ENCODE data around the gene CRABP2.
A peak's percentile ranks its signal among the peaks of the same experiment; 100 is the strongest.

CRABP2 gene

GRCh38 chr1:156727926-156728598 lies 22.7 kb upstream of the CRABP2 start, which contains the start of gene METTL25B:
TSS of gene METTL25B (plus strand) at chr1:156728469. CDS start at chr1:156729105, 636 bp downstream.
- TF ChIP-seq CTCF (IDR thresholded peaks at IDR 0.05; ENCODE audit: extremely low read depth, missing control alignments) = no peak
- DNase-seq (ENCODE audit: low spot score) = peak; percentile 82

GRCh38 chr1:156727492-156727891 lies 22.1 kb upstream of the CRABP2 start:
- DNase-seq (ENCODE audit: low spot score) = no peak
- no peak for TF ChIP-seq CTCF (IDR thresholded peaks at IDR 0.05; ENCODE audit: extremely low read depth, missing control alignments)

- peak; percentile 78 for DNase-seq (ENCODE audit: low spot score)
- peak; percentile 66 for TF ChIP-seq CTCF (IDR thresholded peaks at IDR 0.05; ENCODE audit: extremely low read depth, missing control alignments)
These were observed 21.3 kb upstream of the CRABP2 start for GRCh38 chr1:156726549-156727226.

- TF ChIP-seq CTCF (IDR thresholded peaks at IDR 0.05; ENCODE audit: extremely low read depth, missing control alignments) = peak; percentile 86
- peak; percentile 85 for DNase-seq (ENCODE audit: low spot score)
These were observed 20.4 kb upstream of the CRABP2 start for GRCh38 chr1:156725683-156726280.

GRCh38 chr1:156721535-156721934 lies 16.2 kb upstream of the CRABP2 start:
- no peak for DNase-seq (ENCODE audit: low spot score)
- no peak for TF ChIP-seq CTCF (IDR thresholded peaks at IDR 0.05; ENCODE audit: extremely low read depth, missing control alignments)

- DNase-seq (ENCODE audit: low spot score) = no peak
These were observed 15.7 kb upstream of the CRABP2 start for GRCh38 chr1:156721131-156721530.

More at GRCh38 chr1:156721131-156721530, 15.7 kb upstream of the CRABP2 start:
- no peak for TF ChIP-seq CTCF (IDR thresholded peaks at IDR 0.05; ENCODE audit: extremely low read depth, missing control alignments)

All from GM20000 (cell line).